ENCODE measurements around the gene ING1. TPM values are rescaled to one million over a fixed set of nuclear protein-coding genes. Genes with fewer than 3 reads are reported as not detected.
A peak's percentile ranks its signal among the peaks of the same experiment; 100 is the strongest.
"Not testable (repeated sequence)": the region's sequence is repeated elsewhere in the genome, so short reads cannot be mapped to it uniquely, and the experiment has no call there.

ING1 gene
- polyA plus RNA-seq, 3 donors, result 26.0 to 30.2 (median 27.6) TPM

DNA sequence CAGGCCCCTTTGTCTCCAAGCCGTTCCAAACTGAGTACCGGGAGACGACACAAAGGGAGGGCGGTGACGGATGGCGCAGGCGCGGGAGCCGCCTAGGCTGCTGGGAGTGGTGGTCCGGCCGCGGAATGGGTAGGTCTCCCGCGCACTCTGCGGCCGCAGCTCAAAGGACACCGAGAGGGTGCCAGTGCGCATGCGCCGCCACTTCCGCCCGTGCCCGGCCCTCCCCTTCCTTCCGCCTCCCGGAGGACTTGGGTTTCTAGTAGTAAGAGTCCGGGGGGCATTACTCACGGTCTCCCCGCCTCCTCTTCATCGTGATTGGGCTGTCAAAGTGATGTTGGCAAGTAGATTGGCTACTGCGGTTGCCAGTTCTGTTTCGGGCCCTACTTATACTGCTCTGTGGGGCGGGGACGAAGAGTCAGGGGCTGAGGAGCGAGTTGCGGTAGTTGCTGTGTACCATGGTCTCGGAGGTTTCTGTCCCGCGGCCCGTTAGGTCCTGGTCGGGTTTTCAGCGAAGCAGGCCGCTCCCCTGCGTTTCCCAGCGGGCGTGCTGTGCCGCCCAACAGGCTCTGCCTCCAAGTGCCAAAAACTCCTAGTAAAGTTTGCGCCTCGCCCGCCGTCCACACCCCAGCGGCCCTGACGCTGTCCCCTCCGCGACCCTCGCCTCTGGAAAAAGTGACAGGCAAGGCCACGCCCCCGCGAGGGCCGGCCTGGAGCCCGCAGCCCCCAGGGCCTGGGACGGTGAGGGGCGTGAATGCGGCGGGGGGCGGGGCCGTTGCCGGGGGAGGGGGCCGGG, 455 bp upstream of the ING1 start:
- peak; percentile 100 for DNase-seq

DNA sequence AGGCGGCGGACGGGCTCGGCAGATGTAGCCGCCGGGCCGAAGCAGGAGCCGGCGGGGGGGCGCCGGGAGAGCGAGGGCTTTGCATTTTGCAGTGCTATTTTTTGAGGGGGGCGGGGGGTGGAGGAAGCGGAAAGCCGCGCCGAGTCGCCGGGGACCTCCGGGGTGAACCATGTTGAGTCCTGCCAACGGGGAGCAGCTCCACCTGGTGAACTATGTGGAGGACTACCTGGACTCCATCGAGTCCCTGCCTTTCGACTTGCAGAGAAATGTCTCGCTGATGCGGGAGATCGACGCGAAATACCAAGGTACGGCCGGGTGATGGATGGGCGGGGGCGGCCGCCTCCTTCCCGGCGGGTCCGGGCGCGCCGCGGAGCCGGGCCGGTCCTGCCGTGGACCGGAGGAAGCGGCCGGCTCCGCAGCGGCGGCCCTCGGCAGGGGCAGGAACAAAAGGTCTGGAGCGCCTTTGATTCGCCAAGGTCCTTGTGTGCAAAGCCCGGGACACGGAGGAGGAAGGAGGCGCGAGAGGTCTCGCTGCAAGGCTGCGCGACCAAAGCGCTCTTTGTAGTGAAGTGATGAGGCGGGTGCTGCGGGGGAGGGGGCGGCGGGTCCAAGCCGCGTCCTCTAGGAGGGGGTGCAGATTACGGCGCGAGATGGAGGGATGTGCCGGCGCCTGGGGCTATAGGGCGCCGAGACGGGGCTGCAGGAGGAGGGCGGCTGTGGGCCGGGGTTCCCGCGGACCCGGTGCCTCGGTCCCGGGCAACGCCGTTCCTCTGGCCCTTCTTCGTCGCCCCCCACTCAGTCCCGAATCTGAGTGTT, 689 bp downstream of the ING1 start:
- peak; percentile 58 for DNase-seq

DNA sequence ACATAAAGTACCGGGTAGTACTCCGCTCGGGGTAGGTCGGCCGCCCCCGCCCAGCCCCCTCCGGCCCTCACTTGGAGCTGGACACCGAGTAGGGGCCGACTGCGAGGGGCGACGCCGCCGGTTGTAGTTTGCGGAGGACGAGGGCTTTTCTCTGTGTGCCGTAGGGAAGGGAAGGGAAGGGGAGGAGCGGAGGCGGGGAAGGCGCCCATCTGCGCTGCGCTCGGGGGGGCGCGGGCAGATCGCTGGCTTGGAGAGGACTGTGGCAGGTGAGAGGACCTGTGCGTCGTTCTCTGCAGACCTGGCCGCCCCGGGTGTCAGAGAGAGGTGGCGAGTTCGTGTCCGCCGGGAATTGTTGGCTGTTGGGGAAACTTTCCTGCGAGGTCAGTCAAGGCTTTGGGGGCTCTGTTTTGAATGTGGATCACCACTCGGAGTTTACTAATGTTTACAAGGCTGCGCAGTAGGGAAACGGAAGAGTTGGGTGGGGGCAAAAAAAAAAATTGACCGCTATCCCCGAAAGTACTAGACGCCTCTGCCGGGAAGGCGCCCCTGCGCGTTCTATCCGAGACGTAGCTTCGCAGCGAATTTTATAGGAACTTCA, 1.4 kb downstream of the ING1 start:
- DNase-seq, result peak; percentile 57

DNA sequence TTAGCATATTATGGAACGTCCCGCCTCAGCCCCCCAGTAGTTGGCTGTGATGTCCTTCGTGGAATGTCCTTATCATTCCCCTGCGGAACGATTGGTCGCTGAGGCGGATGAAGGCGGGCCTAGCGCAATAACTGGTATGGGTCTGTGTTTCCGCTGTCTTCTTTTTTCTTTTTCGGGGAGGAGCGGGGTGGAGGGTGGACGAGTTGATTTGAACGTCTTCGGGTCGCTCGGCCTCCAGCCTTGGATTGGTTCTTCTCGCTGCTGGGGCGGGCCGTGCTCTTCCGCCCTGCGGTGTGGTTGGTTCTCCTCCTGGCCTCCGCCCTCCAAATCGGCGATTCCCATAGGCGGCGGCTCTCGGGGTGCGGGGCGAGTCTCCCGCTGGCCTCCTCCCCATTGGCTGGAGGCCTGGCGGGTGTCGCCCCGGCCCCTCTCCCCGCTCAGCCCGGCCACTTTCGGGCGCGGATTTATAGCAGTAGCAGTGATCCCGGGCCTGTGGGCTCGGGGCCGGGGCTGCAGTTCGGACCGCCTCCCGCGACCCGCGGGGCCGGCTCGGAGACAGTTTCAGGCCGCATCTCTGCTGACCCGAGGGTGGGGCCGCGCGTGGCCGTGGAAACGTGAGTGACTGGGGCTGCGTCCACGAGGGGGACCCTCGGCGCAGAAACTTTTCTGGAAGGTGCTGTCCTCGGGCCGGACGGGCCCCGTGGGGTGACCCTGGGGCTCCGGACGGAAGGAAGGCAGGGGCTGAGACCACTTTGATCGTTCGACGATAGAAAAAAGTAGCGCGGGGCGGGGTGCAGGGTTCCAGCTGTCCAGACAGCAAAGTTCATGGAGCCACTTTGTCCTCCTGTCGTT, 2.1 kb downstream of the ING1 start:
- DNase-seq, result peak; percentile 100

DNA sequence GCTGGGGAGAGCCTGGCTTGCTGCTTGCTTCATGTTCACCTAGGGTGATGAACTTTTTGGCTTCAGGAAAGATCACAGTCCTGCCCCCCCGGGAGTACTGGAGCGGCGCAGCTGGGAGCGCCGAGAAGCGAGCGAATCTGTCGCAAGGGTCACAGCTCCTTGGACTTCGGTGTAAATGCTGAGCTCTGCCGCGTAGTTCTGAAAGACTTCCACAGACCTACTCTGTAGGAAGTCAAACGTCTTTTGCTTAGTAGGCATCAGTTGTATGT, 2.7 kb downstream of the ING1 start:
- no peak for DNase-seq

DNA sequence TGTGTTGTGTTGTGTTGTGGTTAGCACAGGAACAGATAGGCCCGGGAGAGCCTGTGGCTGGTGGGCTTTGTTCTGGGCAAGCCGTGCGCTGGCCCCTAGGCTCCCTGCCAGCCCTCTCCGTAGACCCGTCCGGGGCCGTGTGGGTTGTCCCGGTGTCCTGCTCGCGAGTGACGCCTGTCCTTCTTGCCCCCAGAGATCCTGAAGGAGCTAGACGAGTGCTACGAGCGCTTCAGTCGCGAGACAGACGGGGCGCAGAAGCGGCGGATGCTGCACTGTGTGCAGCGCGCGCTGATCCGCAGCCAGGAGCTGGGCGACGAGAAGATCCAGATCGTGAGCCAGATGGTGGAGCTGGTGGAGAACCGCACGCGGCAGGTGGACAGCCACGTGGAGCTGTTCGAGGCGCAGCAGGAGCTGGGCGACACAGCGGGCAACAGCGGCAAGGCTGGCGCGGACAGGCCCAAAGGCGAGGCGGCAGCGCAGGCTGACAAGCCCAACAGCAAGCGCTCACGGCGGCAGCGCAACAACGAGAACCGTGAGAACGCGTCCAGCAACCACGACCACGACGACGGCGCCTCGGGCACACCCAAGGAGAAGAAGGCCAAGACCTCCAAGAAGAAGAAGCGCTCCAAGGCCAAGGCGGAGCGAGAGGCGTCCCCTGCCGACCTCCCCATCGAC, 5.7 kb downstream of the ING1 start:
- no peak for DNase-seq

DNA sequence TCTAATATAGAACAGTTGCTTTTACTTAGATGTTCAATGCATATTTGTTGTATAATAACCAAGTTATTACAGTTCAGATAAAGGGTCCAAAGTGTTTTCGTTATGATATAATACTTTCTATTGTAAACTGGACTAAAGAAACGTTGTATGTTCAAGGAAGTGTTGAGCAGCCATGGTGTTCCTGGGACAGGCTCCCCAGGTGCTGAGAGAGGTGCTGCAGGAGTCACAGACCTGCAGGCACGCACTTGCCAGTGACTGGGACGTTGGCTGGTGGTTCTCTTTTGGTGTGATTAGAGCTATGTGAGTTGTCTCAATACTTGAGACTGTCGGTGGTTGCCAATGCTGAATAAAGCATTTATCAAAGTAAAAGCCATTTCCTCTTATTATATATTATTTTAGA, 9.5 kb downstream of the ING1 start:
- no peak for DNase-seq

DNA sequence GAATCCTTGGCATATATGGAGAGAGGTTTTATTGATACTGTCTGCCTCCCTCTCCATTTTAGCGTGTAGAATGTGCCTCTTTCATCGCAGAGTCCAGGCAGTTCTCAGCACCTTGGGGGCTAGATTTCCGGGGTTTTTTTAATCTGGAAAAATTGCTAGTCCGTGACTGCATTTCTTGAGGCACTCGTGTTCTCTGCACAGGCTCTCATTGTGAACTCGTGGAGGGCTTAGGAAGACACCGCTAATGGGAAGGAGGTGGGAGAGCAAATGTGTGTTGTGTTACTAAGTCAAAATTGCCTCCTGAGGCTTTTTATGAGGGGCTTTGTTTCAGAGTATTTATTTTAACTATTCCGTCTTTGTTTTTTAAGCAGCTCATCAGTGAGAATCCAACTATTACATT, 10.1 kb downstream of the ING1 start:
- no peak for DNase-seq

DNA sequence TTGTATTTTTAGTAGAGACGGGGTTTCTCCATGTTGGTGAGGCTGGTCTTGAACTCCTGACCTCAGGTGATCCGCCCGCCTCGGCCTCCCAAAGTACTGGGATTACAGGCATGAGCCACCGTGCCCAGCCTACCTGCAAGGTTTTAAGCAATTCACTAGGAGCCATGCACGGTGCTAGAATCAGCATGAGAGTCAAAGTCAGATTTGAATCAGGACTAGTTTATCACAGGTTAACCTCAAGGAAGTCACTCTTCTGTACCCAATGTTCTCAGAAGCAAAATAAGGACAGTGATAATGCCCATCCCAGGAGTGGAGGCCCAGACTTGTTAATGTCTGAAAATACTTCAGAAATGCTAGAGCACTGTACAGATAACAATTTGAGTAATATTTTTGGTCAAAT, 12.7 kb downstream of the ING1 start:
- not testable (repeated sequence) for DNase-seq

DNA sequence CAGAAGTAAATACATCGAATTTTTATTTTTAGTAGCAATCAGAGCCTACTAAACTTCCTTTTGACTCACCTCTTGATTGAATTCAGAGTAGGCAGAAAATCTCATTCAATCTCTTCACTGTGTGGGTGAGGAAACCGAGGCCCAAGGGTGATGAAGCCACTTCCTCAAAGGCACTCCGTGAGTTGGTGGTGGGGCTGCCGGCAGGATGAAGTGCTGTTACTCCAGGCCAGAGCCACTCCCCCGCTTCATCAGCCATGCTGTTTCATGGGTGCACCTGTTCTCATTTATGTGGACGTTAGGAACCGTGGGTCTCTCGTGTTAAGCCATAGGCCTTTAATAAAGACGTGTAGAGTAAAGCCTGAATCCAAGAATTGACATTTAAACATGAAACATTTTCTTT, 13.2 kb downstream of the ING1 start:
- no peak for DNase-seq

DNA sequence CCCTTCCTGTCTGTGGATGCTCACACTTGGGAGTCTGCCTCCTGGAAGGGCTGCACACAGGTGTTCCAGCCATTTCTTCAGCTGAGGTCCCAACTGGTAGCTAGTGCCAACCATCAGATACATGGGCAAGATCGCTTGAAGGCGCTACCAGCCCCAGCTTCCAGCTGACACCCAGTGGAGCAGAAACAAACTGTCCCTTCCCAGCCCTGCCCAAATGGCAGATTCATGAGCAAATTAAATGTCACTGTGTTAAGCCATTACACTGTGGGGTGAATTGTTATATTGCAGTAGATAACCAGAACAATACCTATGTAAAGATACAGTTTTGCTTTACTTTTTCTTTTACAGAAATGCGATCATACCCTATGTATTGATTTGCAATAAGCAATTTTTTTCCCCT, 17.6 kb downstream of the ING1 start:
- DNase-seq, result no peak

DNA sequence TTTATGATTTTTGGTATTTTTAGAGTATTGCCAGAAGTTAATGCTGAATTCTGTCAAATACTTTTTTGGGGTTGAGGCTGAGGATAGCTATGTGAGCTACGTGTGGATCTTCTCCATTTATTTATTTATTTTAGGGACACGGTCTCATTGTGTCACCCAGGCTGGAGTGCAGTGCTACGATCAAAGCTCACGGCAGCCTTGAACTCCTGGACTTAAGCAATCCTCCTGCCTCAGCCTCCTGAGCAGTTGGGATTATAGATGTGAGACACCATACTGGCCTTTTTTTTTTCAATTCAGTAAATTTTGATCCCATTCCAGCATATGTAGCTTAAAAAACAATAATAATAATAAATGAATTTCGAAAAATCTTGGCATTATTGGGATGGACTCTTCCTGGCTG, 21.1 kb downstream of the ING1 start:
- no peak for DNase-seq

DNA sequence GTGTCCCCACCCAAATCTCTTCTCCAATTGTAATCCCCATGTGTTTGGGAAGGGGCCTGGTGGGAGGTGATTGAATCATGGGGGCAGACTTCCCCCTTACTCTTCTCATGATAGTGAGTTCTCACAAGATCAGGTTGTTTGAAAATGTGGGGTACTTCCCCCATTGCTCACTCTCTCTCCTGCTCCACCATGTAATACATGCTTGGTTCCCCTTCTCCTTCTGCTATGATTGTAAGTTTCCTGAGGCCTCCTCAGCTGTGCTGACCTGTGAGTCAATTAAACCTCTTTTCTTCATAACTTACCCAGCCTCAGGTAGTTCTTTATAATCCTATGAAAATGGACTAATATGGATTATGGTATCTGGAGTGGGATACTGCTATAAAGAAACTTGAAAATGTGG, 24.1 kb downstream of the ING1 start:
- no peak for DNase-seq

DNA sequence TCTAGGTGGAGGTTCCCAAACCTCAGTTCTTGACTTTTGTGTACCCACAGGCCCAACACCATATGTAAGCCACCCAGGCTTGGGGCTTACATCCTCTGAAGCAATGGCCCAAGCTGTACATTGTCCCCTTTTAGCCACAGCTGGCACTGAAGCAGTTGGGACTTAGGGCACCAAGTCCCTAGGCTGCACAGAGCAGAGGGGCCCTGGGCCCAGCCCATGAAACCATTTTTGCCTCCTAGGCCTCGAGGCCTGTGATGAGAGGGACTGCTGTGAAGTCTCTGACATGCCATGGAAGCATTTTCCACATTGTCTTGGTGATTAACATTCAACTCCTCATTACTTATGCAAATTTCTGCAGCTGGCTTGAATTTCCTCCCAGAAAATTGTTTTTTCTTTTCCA, 30.2 kb downstream of the ING1 start:
- no peak for DNase-seq

DNA sequence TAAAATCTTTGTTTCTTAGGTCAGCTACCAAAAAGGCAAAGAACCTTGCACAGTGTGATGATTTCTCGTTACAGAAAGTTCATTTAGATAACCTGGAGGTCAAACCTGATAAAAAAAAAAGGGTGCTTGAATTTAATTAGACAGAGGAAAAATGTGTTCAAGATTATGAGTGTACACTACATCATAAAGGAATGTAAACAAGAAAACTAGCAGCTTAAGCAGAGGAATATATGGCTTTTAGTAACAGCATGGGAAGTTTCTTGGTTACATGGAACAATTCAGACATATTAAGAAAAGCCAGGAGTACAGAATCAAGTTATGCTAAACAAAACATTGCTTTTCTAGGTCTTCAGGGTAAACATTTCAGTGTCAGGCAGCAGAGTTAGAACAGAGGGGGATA, 32.9 kb downstream of the ING1 start:
- peak; percentile 27 for DNase-seq

DNA sequence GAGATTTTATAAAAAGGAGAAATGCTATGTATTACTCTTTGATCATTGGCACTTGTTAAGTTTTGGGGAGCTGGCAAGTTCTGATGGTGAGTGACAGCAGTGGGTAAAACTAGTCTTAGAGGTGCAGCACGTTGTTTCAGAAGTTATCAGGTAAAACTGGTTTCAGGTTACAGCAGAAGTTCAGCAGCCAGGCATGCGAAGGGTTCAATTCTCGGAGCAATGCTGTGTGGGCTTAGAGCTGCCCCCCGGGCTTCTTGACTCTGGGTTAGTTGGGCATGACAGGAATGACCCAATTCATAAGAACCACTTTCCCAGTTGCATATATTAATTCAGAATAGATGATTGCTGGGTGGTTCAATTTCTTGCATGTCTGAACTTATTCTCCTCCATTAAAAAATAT, 34.8 kb downstream of the ING1 start:
- no peak for DNase-seq

DNA sequence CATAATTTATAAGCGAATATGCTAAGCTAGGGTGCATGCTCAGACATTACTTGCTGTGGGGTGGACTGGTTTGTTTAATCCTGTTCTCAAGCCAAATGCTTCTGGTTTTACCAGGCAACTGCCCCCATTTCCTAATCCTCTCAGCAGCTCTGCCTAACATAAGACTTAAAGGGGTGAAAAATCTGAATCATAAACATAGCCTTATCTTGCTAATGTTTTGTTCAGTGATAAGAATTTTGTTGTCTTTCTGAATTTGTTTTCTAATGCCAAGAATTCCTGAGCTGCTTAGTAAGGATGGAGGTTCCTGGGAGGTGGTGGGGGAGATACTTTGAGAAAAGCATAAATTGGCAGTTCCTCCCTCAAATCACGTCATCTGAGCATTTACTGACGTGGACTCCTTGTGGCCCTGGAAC, 42.7 kb downstream of the ING1 start:
- no peak for DNase-seq

DNA sequence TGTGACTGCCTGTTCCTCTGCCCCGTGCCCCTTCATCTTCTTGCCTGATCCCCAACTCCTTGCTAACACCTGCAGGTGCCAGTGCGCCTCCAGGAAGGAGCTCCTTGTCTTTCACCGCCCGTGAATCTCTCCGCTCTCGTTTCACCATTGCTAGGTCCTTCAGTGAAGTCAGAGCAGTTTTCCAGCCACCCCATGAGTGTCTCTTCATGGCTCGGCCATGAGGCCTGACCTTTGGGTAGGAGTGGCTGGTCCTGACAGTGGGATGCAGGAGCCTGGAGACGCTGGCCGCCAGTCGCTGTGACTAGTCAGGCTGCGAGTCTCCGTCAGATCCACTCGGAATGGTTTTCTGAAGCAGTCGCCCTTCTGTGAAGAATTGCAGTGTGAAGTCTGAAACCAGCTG, 43.8 kb downstream of the ING1 start:
- no peak for DNase-seq

DNA sequence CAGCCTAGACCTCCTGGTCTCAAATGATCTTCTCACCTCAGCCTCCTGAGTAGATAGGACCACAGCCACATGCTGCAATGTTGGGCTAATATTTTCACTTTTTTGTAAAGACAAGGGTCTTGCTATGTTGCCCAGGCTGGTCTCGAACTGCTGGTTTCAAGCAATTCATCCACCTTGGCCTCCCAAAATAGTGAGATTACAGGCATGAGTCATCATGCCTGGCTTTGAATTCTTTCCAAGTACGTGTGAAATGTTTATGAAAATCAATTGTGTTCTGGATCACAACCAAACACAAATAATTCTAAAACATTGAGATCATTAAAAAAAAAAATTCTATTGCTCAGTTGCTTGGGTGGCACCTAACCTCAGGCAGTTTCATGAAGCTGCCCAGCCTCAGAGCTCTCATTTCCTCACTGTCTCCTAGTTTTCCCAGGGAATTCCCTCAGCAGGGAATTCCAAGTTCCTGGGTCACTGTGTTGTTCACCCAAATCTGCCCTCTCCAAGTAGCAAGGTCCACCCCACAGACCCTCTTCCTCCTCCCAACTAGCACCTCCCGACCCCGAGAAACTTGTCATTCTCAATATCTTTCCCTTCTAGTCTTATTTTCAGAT, 44.8 kb downstream of the ING1 start:
- no peak for DNase-seq

DNA sequence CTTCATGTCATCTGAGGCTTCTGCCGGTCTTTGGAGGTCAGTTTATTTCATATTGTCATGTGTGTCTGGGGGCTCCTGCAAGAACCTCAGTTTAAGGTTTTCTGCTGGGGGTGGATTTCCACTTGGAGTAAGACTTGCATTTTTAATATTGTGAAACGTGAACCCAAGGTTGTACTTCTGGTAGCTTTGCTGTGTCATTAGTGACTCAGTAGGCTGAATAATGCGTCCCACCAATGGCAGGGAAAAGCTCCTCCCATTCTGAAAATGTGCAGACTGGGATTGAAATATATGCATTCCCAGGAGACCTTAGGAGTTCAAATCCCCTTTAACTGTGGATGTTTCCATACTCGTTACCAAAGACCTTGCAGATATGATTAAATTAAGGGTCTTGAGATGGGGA, 46.2 kb downstream of the ING1 start:
- no peak for DNase-seq

DNA sequence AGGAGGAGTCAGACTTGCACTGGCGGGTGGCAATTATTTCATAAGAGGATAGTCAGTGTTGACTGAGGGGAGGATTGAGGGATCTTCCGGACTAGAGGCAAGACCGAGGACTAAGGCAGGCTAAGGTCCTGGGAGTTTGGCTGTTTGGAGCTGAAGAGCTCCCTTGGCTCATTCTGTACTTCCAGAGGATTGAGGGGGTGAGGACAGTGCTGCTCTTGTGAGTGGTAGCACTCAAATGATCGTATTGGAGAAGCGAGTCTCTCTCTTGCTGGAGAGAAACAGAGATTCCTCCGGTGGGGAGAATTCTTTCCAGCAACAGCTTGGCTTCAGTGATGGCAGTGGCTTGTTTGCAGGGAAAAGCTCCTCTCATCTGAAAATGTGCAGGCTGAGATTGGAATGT, 47.1 kb downstream of the ING1 start:
- no peak for DNase-seq
